GM12873 (cell line): ENCODE measurements around the gene STK38.

Experiments used
- CTCF ChIP-seq: IDR thresholded peaks from 2 replicates; pipeline ENCODE4 v1.5.1; 2012; ENCODE audit warnings: low read depth, mild to moderate bottlenecking, moderate library complexity, low read length, control low read depth; ENCODE audit not compliant: insufficient read depth; ENCODE audit errors: missing control alignments

The STK38 gene

GRCh38 chr6:36516559-36516958, 30.7 kb downstream of the STK38 start:
- TF ChIP-seq CTCF: no peak

- TF ChIP-seq CTCF: no peak
These were observed 31.4 kb downstream of the STK38 start for GRCh38 chr6:36515844-36516243.

- no peak for TF ChIP-seq CTCF
These were observed 32.5 kb downstream of the STK38 start for GRCh38 chr6:36514554-36515456.

- TF ChIP-seq CTCF: no peak
These were observed 36.9 kb downstream of the STK38 start for GRCh38 chr6:36510365-36510764.

- TF ChIP-seq CTCF: no peak
These were observed 38.7 kb downstream of the STK38 start for GRCh38 chr6:36508532-36508931.

GRCh38 chr6:36506611-36507010, 40.7 kb downstream of the STK38 start:
- no peak for TF ChIP-seq CTCF

GRCh38 chr6:36505744-36506534, 41.3 kb downstream of the STK38 start:
- TF ChIP-seq CTCF: no peak
